Right kidney (tissue), 1 donor: Measurements from ENCODE around the gene NME4.
A peak's percentile ranks its signal among the peaks of the same experiment; 100 is the strongest.
"Not testable (repeated sequence)": the region's sequence is repeated elsewhere in the genome, so short reads cannot be mapped to it uniquely, and the experiment has no call there.

ENCODE experiments used
- DNase-seq: peaks from one replicate; pipeline ENCODE4 v3.0.0-alpha.2; 2016

Gene NME4

DNA sequence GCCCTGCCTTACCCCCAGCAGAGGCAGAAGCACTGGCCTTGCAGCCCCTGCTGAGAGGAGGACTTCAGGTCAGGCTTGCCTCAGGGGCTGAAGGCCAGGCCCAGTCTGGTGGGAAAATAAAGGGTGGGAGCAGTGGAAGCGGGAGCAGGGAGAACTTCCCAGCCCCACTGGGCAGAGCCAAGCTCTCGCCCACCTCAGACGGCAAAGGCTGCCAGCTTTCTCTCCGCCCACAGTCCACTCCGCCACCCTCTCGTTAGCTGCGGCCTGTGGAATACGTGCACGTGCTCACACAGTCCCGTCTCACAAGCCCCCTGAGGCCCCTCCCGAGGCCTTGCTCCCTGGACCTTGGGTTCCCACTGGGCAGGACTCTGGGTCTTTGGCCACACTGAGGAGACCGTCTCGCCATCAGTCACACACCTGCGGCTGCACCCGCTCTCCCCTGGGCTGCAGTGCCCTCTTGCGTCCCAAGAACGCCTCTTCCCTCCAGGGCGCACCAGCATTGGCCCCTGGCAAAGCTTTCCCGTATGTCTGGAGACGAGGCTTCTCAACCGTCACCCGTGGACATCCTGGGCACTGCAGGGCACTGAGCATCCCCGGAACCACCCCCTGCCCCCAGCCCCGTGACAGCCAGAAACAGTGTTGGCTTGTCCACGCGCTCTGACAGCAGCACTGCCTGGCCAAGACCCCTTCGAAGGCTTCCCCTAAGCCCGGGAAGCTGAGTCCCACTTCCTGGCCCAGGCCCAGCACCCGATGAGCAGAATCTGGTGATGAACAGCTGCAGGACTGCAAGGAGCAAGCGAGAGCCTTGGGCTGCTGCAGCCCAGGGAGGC is 34.9 kb upstream of the NME4 start:
- DNase-seq = peak; percentile 60

DNA sequence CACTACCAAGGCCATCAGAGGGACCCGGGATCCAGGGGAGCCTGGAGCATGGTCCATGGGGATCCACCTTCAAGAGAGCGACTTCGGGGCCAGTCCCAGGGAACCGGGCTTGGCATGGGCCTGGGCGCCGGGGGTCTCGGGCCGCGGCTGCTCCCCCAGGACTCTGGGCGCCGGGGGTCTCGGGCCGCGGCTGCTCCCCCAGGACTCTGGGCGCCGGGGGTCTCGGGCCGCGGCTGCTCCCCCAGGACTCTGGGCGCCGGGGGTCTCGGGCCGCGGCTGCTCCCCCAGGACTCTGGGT is 34.3 kb upstream of the NME4 start:
- not testable (repeated sequence) for DNase-seq

DNA sequence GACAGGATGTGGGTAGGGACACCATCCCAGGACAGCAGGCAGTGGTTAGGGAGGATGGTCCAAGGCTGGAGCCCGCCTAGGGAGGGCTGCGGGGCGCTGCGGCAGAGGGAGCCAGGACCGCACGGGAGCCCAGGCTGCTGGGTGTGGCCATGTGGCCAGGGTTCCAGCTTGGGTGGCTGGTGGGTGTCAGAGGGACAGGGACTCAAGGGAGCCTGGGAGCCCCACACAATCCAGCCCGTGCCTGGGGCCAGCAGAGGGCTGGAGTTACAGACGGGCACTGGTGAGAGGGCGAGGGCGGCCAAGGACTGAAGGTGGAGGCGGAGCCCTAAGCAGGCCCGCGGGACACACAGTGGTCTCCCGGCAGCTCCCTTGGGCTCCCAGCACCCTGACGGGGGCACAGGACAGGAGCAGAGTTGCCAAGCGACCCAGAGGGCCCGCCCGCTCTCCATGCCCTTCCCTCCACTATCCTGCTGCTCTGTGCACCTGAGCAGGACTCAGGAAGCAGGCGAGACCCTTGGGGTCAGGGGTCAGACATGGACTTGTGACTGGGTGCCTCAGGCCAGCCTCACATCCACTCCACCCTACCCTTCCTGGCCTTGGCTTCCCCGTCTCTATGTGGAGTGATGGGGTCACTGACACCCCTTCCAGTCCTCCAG is 33.8 kb upstream of the NME4 start:
- no peak for DNase-seq

DNA sequence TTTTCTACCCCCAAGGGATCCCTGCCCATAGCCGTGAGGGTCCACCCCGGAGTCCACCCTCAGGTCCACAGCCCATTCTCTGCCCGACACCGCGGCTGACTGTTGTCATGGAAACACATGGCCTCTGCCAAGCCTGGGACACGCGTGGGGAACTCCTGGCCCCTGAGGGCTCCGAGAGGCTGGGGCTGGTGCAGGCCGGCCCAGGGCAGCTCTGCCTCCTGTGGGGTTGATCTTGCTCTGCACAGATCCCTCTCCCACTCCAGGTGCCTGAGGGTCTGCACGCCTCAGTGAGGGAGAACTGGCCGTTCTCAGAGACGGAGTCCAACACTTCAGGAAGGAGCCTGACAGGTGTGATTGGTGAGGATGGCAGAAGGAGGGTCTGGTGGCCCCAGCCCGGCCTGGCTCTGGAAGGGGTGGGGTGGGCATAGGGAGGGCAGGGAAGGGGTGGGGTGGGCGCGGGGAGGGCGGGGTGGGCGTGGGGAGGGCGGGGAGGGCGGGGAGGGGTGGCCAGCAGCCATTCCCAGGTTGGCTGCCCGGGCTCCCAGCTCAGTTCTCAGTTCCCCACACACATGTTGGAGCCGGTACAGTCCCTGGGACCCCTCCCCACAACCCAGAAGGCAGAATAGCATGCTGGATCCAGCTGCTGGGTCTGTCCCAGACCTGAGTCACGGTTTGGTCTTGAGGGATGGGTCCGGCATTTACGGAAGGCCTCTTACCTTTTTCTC is 33.1 kb upstream of the NME4 start:
- peak; percentile 28 for DNase-seq

DNA sequence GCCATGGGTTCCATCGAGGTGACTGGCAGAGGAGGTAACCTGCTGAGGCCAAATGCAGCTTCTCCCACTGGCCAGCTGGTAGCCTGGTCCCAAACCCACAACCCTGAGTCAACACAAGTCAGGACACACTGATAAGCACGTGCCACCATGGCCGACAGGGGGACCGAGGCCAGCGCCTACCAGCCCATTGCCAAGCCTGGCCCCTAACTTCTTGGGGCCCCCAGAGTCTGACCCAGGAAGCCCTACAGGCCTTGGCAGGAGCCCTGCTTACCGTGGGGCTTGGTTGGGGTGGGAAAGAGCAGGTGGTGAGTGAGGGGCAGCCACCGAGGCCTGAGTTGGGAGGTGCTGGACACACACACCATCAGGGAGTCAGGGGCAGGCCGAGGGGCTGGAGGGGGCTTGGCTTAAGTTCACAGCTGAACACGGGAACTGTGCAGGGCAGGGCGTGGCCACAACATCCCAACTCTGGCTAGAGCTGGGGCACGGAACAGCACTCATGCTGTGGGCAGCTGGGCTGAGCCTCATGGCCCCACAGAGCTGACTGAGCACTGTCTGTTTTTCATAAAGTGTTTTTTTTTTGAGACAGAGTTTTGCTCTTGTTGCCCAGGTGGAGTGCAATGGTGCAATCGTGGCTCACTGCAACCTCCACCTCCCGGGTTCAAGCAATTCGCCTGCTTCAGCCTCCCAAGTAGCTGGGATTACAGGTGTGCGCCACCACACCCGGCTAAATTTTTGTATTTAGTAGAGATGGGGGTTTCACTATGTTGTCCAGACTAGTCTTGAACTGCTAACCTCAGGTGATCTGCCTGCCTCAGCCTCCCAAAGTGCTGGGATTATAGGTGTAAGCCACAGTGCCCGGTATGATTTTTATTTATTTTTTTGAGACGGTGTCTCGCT is 32.2 kb upstream of the NME4 start:
- no peak for DNase-seq

DNA sequence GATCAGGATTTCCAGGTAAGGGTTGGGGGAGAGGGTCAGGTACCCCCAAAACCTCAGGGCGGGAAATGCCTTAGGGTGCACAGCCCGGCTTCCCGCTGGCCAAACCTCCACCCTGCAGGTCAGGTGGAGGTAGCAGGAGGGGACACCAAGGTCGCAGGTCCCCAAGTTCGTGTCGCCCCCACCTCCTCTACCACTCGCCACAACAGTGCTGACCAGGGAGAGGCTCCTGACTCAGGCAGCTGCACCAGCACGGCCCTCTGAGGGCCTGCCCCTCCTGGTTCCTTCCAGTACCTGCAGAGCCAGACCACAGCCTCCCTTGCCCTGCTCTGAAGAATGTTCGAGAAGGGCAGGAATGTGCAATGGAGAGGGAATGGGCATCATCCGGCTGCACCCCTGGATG is 30.5 kb upstream of the NME4 start:
- DNase-seq = no peak

DNA sequence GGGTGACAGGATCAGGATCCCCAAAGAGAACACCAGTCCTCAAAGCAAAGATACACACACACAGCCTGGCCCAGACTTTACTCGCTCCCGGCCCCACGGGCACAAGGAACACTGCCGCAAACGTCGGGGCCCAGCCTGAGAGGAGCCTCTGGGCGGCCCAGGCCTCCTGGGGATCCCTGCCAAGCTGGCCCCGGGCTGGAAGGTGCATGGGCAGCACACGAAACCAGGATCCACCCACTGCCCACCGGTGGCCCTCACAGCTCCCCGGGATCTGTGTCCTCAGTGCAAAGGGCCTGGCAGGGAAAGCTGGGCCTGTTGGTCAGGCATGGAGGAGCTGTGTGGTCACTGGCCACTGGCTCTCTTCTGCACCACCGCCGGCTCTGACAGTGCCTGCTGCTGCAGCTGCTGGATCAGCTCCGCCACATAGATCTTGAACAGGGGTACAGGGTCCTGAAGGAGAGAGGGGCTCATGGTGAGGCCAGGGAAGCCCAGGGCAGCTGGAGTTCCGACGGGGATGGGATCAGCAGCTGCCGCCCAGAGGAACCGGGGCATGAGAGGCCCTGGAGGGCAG is 29.6 kb upstream of the NME4 start:
- DNase-seq = no peak

DNA sequence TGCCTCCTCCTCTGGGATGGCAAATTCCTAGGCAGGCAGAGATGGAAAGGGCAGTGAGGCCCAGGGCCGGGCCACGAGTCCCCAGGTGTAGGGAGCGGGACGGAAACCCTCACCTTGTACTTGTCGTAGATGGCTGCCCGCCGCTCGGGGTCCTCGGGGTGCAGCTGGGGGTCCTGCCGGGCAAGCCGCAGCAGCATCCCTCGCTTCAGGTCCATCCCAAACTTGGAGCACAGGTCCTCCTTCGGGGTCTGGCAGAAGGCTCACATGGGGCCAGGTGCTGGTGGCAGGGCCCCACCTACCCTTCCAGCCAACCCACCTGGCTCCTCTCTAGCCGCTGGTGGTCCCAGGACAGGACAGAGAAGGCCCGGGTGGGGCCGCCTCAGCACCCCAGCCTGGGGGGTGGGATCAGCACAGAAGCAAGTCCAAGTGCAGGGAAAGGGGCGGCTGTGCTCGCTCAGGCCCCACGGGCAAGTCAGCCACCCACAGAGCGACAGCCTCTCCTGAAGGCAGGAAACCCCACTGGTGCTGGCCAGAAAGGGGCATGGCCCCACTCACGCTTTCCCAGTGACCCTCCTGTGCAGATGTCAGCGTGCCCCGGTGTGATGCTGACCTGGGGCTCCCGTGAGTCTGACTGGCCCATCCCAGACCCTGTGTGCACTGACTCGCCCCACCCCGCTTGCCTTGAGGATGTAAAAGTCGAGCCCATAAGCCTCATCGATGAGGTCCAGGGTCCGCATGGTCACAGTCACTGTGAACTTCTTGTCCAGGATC is 28.4 kb upstream of the NME4 start:
- DNase-seq = no peak

DNA sequence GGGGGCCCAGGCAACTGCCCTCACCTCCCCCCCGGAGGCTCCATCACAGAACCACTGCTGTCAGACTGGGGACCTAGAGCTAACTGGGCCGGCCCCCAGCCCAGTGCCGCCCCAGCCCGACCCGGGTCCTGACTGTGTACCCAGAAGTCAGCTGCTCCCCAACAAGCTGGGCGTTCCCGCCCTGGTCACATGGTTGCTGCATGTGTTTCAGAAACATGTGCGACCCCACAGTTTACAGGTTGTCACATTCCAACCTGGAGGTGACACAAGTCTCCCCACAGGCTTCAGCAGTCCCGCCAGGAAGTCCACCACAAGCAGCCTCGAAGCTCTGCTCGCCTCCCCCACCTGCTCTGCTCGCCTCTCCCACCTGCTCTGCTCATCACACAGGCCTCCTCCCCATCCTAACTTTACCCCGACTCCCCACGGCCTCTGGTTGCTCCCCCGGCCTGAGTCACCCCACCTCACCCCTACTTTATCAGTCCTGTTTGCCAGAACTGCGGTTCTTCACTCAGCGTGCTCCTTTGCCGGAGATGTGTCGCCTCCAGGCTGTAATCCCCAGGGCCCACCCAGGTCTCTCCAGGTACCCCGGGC is 27.6 kb upstream of the NME4 start:
- DNase-seq = no peak

DNA sequence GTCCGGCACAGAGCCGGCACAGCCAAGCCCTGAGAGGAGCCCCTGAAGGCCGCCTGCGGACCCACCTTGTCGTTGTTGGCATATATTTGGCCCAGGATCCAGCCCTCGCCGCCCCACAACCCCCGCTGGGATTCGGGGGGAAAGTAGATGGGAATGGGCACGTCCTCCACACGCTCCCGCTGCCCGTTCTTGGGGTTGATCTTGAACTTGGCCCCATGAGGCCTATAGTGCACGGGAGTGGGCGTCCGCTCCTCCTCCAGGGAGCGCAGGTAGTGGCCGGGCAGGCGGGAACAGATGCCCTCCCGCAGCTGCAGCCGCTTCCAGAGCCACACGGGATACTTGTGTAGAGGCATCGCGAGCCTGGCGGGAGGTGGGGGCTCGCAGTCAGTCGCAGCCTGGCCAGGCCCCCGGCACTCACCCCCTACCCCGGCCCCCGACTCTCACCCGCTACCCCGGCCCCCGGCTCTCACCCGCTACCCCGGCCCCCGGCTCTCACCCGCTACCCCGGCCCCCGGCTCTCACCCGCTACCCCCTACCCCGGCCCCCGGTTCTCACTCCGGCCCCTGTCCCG is 27.0 kb upstream of the NME4 start:
- no peak for DNase-seq

DNA sequence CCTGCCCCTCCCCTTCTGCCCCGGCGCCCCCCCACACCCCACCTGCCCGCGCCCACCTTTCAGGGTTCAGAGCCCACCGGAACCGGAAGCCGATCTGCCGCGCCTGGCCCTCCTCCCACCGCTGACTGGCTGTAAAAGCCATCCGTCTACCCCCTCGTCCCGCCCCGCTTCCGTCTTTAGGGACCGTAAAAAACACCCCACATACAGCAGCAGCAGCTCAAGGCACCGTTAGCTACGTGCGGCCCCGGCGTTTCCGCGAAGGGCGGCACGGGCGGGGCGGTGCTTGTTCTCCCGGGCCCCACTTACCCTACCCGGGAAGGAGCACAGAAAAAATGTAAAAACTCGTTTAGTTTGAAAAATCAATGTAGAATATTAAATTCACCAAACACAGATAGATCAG is 26.6 kb upstream of the NME4 start, which contains the start of gene MRPL28:
Gene MRPL28, minus strand, starts transcription at position 96 of the 400 bp plus-strand sequence. CDS start 320 bp downstream, outside the sequence.
- peak; percentile 70 for DNase-seq

DNA sequence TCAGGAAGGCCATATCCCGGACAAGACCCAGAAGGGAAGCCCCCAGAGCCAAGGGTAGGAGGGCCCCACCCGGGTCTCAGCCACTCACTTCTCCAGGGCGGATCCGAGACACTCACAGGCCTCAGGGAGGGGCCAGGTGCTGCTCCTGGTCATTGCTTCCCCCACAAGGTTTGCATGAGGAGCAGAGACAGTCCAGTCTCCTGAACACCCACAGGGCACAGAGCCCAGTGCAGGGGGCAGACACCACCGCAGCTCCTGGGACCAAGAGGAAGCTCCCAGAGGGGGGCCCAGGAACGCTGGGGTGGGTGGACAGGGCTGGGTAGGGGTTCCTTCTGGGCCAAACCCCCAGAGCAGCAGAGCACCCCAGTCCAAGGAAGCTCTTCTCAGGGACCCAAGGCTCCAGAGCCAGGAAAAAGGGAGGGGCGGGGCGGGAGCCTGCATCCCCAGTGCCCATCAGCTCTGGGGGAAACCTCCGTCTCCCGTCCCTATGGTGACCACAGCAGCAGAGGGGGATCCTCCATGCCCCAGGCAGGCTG is 26.0 kb upstream of the NME4 start:
- no peak for DNase-seq

DNA sequence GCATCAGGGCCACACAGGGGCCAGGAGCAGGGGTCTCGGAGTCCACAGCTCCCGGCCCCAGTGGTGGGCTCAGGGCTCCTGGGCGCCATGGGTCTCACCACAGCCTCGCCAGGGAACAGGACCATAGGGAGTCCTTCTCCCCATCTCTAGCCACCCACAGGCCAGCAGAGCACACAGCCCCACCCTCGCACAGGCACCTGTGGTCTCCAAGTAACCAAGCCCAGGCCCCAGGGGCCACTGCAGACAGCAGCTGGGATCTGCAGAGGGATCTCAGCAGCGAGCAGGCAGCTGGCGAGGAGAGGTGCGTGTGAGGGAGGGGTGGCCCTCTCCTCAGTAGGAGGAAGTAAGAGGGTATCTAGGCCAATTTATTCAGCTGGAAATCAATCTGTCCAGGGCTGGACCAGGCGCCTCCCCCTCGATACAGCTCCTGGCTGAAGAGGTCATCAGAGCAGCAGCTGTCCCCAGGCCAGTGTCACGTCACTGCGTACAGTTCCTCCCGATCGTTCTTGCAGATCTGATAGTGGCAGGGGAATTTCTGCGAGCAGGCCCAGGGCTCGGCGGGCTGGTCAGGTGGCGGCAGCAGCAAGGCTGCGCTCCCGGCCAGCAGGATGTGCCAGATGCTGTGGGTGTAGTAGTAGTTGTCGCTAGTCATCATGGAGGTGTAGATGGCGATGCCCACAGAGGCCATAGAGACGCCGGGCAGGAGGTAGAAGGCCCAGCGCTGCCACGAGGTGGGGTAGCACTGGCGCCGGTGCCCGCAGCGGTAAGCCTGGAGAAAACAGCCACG is 25.3 kb upstream of the NME4 start:
- no peak for DNase-seq

DNA sequence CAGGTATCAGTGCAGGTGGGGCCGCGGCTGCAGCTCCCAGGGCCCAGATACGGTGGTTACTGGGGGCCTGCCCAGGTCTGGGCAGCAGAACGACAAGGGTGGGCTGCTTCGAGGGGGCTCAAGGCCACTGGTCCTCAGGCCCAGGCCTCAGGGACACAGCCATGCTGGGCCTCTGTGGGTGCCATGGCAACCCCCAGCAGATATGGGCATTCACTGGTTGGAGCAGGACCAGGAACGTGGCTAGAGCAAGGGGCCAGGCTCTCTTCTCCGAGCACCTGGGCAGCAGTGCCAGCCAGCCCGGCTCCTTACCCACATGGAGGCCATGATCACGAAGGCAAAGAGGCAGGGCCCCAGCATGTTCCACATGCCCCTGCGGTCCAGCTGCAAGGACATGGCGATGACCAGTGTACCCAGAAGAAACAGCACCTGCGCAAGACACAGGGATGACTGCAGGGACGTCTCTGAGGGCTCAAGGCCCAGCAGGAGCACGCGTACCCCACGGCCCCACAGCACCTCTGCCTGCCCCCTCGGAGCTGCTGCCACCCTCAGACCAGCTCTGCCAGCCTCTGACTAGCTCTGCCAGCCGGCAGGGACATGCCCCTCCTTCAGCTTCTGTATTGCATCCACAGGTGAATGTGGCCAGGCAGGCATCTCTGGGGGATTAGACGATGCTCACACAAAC is 24.6 kb upstream of the NME4 start:
- no peak for DNase-seq

DNA sequence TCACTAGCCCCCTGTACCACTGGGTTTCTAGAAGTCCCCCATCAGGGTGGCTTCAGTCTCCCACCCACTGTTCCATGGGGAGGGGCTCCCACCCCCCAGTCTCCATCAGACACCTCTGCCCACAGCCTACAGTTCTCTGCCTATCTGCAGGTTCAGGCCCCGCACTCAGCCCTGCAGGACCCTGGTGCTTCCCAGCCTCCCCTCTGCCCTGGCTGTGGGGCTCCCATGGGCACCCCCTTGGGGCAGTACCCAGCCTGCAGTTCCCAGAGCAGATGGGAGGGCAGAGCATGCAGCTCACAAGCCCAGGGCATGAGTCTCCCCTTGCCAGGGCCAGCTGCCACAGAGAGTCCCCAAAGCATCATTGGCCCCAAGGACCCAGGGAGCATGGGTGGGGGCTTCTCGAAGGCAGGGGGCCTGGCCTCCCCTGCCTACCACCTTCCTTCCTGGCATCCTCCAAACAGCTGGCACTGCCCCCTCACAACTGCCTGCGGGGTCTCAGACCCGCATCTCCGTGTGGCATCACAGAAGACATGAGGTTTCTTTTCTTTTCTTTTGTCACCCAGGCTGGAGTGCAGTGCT is 23.9 kb upstream of the NME4 start:
- DNase-seq = no peak

DNA sequence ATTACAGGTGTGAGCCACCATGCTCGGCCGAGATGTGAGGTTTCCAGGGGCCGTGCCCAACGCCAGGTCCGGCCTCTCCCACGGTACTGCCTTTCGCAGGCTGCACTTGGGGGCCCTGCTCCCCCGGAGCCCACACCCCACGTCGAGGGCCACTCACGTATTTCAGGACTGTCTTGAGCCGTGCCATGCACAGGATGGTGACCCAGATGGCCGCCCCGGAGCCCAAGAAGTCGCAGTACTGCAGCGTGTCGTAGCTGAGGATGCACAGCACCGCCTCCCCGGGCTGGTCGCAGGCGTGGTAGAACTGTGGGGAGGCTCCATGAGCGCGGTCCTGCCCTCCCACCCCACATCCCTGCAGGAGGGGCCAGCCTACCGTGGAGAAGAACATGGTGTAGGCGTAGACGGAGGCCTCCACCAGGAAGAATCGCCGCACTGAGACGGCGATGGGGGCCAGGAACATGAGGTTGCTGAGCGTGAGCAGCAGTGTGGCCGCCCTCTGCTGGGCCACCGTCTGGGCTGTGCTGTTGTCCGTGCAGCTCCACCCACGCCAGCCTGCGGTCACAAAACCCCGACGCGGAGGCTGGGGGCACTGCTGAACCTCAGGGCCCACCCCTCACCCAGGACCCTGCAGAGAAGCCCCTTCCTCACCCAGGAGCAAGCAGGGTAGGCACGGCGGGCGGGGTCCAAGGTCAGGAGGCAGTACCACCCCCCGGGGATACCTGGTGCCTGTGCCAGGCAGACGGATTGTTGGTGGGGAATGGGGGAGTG is 23.0 kb upstream of the NME4 start:
- DNase-seq = no peak

DNA sequence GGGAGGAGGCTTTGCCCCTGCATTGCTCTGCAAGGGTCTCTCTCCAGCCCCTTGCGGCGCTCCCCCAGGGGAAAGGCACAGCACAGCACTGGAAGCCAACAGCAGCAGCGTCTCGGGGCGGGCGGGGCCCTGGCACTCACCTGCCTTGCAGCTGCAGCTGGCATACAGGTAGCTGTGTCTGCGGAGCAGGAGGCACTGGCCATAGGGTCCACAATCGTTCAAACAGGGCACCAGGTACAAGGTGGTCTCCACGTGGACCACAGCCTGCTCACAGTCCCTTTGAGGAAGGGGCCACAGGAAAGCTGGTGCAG is 22.4 kb upstream of the NME4 start:
- DNase-seq = no peak

DNA sequence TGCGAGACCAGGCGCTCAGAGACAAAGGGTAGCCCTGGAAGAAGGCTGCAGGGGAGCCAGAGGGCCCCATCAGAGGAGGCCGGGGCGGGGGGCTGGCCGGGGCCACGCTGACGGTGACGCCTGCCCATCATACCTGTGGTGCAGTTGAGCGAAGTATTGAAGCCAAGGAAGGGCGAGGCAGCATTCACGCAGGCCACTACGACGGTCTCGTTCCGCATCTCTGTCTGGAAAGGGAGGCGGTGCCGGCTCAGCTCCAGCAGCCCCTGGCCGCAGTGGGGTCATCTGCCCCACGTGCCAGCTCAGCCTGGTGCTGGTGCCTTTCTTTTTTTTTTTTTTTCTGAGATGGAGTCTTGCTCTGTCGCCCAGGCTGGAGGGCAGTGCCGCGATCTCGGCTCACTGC is 21.8 kb upstream of the NME4 start:
- no peak for DNase-seq
